GM19455 (cell line): ENCODE results near the gene SLC6A5.

Experiments used
- ATAC-seq: cut with Tn5 transposase; IDR thresholded peaks from one replicate; pipeline ENCODE4 v1.9.1; 2021; ENCODE audit not compliant: unreplicated experiment

Gene SLC6A5

DNA sequence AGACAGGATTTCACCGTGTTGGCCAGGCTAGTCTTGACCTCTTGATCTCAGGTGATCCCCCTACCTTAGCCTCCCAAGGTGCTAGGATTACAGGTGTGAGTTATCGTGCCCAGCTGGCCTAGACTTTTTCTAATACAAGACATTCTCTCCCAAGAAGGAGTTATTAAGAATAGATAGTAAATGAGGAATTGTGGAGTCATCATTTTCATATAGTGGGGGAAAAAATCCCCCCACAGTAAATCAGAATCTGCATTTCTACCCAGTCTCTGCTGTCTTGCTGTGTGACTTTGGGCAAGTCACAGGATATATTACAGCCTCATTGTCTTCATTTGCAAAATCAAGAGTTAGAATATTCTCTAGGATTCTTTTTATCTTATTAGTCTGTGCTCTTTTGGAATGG lies 21.6 kb downstream of the SLC6A5 start:
- ATAC-seq = no peak

- ATAC-seq = no peak
Observed at GRCh38 chr11:20621679-20622078, 22.3 kb downstream of the SLC6A5 start.

GRCh38 chr11:20623252-20623651 lies 23.8 kb downstream of the SLC6A5 start:
- ATAC-seq = no peak

GRCh38 chr11:20626279-20626678 lies 26.9 kb downstream of the SLC6A5 start:
- ATAC-seq = no peak

DNA sequence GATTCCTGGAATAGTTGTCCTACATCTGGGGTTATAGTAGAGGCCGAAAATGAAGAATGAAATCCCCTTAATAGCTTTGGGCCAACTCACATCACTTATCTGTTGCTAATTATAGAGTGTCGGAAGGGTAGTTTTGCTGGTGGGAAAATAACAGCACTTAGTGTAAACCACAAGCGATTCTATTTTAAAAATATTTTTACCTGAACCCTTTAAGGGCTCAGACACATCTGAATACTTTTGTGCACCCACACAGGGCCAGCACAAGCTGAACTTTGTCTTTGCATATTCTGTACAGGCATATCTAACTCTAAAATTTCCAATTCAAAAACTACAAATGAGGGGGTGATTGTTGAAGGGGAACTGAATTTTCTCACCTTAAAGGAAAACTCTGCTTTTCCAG lies 27.6 kb downstream of the SLC6A5 start:
- ATAC-seq = no peak

DNA sequence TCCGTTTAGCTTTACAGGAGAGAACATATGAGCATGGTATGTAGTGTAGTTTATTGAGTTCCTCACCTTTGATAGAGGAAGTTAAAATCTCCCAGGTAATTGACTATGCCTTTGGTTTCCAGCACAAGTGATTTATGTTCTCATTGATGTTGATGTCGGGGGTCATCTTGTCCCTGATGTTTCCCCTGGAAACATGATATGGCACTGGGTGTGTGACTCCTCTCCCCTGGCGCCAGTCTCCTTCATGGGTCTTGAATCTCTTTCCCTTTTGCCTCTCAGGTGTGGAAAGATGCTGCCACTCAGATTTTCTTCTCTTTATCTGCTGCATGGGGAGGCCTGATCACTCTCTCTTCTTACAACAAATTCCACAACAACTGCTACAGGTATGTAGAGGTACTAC lies 28.3 kb downstream of the SLC6A5 start:
- no peak for ATAC-seq

DNA sequence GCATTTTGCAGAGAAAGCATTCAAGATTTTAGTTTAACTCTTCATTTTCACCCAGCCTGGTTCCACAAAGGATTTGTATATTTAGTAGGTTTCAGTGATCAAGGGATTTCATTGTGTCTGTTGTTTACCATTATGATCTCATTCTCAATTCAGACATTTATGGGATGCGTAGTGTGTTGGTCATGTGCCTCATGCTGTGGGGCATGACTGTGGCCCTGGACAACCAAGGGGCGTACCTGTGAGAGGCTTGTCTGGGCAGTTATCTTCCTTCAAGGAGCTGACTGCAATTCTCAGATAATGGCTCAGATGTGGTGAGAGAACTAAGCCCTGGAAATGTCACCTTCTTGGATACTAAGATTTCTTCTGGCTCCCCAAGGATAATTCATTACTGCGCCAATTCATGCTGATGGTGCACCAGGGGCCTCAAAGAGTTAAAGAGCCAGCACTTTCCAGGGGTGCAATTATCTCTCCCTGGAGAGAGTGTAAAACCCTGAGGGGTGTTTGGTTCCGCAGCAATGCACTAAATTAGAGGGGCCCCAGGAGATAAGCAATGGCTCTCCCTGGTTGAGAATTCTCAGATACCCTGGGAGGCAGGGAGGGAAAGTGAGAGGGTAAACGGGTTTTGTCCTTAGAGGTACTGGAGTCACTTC lies 32.2 kb downstream of the SLC6A5 start:
- ATAC-seq = no peak

DNA sequence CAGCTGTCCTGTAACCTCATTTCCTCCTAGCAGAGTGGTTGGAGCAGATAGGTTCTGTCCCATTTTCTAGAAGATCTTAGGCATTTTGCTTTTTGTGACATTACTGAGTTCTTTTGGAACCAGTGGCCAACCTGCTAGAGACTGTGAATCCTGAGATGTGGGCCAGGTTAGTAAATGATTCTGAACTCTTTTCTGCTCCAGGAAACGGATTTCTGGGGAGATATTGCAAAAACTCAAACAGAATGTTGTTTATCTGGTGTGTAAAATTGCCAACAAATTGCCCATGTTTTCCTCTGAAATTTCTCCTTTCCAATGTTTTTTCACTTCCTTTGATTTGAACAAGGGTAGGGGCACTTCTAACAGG lies 32.7 kb downstream of the SLC6A5 start:
- no peak for ATAC-seq

DNA sequence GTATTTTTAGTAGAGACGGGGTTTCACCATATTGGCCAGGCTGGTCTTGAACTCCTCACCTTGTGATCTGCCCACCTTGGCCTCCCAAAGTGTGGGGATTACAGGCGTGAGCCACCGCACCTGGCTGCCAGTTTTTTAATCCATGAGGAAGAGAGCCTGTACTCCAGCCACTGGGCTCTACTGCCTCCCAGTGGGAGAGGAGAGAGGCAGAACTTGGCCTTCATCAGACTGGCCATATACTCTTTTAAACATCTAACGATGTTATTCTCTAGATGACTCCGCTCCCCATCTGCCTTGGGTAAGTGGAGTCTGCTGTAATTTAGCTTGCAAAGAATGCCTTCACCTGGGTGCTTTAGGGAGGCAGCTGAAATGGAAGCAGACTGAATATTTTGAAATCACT lies 34.6 kb downstream of the SLC6A5 start:
- ATAC-seq = no peak

GRCh38 chr11:20634781-20635180 lies 35.4 kb downstream of the SLC6A5 start:
- no peak for ATAC-seq

DNA sequence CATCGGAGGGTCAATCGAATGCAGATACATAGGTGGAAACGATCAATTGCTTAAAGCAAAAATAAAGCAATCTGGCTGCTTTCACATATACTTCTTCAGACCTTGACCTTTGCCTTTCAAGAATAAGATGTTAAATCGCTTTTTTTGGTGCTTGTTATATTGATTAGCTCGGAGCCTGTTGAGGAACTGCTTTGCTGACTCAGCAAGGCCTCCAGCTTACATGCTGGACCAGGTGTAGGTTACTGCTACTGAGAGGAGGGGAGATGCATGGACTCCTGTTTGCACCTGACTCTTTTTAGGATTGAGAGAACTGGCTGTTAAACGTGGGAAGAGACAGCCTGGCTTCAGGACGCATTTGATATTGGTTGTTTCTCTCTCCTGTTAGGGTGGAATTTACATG lies 38.7 kb downstream of the SLC6A5 start:
- no peak for ATAC-seq

GRCh38 chr11:20639688-20640087 lies 40.3 kb downstream of the SLC6A5 start:
- ATAC-seq = no peak

- ATAC-seq = no peak
Observed at GRCh38 chr11:20640401-20640800, 41.0 kb downstream of the SLC6A5 start.

DNA sequence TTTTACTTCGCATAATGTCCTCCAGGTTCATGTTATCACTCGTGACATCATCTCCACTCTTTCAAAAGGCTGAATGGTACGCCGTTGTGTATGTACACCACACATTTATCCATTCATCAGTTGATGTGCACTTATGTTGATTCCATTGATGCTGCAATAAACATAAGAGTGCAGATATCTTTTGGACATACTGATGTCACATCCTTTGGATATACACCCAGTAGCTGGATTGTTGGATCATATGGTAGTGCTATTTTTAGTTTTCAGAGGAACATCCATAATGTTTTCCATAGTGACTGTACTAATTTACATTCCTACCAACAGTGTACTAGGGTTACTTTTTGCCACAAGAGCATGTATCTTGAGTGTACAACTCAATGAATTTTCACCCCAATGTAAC lies 45.0 kb downstream of the SLC6A5 start:
- no peak for ATAC-seq

GRCh38 chr11:20647976-20648565 lies 48.7 kb downstream of the SLC6A5 start:
- peak; percentile 78 for ATAC-seq

GRCh38 chr11:20652150-20652806 lies 52.9 kb downstream of the SLC6A5 start:
- no peak for ATAC-seq

GRCh38 chr11:20654038-20654437 lies 54.6 kb downstream of the SLC6A5 start:
- no peak for ATAC-seq

DNA sequence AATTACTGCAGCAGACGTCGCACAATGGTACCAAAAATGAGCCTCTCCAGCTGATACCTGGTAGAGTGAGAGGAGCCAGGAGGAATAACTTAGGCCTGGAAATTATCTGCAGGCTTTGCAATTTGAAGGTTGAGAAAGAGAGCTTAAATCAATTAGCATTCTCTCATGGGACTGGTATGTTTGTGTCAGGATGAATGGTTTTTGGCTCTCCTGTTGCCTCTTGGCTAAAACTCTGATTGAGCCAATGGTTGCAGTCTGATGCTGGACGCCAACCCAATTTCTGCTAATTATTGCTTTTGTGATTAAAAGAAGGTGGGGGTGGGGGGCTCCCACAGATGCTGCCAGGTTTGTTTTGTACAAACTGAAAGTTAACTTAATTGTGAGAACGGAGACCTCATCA lies 57.5 kb downstream of the SLC6A5 start:
- ATAC-seq = no peak

GRCh38 chr11:20658135-20658534 lies 58.7 kb downstream of the SLC6A5 start:
- ATAC-seq = no peak

DNA sequence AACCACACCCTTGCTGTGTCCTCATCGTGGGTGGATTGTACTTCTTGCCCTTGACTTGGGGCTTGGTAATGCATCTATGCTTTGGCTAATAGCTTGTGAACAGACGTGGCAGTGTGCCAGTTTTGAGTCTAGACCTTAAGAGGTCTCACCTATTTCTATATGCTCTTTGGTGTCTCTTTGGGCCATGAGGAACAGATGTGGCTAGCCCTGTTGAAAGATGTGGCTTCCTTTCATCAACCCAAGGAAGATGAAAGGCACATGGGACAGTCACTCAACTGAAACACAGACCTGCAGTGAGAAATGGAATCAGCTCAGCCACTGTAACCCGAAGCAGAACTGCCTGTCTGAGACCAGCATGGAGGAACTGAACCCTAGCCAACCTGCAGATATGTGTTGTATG lies 62.0 kb downstream of the SLC6A5 start:
- ATAC-seq = no peak

DNA sequence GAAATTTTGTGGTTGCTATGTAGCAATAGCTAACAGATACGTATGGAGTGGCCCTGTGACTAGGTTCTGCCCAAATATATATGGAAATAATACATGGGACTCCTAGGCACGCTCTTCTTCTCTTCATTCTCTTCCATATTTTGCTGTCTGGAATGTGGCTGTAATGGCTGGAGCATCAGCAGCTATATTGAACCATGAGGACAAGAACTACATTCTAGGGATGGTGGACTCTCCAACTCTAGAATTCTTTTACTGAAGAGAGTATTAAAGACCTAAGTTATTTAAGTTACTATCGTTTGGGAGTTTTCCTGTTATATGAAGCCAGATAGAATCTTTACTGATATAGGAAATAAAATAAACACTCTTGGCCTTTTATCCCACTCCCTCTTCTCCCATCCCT lies 62.4 kb downstream of the SLC6A5 start:
- no peak for ATAC-seq

DNA sequence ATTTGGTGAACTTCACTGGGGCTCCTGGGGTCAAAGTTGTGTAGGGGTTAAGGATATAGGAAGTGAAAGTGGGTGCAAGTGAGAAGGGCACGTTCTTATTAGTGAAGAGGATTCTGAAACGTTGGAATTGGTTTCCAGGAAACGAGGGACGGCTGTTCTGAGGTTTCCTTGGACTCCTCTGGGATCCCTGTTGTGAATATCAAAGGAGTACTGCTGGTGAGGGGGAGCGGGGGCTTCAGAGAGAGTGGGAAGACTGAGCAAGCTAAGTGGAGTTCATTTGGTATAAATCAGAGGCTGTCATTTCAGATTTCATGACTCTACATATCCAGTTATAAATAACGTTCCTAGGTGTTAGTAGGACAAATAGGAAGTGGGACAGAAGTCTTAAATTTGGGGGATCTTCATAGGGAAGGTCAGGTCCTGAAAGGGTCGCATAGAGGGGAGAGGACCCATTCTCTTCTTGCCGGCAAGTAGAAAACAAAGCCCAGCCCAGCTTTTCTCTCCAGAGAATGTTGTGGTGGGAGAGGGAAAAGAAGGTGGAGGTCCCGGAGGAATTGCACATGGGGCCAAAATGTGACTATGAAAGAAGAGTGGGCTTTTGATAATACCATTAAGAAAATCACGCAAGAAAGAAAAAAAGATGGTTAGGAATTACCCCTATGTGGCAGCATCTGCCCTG lies 68.9 kb downstream of the SLC6A5 start:
- no peak for ATAC-seq
